Measurements from ENCODE around the gene PKNOX2. TPM values are rescaled to one million over a fixed set of nuclear protein-coding genes. Genes with fewer than 3 reads are reported as not detected.
A peak's percentile ranks its signal among the peaks of the same experiment; 100 is the strongest.

Gene PKNOX2
- total RNA-seq (11.5 TPM), polyA plus RNA-seq (ENCODE audit: insufficient read depth in 1 of 8, insufficient read length in 8 of 8, low replicate concordance in 1 of 8) (10 to 100 TPM; 20.8 to 27.8 (median 24.8) TPM)
- long read RNA-seq, donor 1, partial matches to known transcripts = 0 of 2 reads
- long read RNA-seq, donor 1, other reads (novel, unspliced or antisense) = 0 of 2 reads
- long read RNA-seq, donor 2 = 0 reads
- long read RNA-seq, donor 3, partial matches to known transcripts = 0 of 1 reads
- long read RNA-seq, donor 3, other reads (novel, unspliced or antisense) = 0 of 1 reads
- long read RNA-seq, donor 4 = 0 reads
- long read RNA-seq, donor 5, partial matches to known transcripts = 0 of 3 reads
- long read RNA-seq, donor 5, other reads (novel, unspliced or antisense) = 0 of 3 reads
- long read RNA-seq, donor 6, partial matches to known transcripts = 0 of 2 reads
- long read RNA-seq, donor 6, other reads (novel, unspliced or antisense) = 0 of 2 reads
- long read RNA-seq, donor 7 = 0 reads
- long read RNA-seq, donor 8 = 0 reads
- long read RNA-seq, donor 9 = 0 reads
- long read RNA-seq, donor 10, partial matches to known transcripts = 0 of 1 reads
- long read RNA-seq, donor 10, other reads (novel, unspliced or antisense) = 0 of 1 reads
- long read RNA-seq, donor 11, partial matches to known transcripts = 0 of 2 reads
- long read RNA-seq, donor 11, other reads (novel, unspliced or antisense) = 0 of 2 reads

DNA sequence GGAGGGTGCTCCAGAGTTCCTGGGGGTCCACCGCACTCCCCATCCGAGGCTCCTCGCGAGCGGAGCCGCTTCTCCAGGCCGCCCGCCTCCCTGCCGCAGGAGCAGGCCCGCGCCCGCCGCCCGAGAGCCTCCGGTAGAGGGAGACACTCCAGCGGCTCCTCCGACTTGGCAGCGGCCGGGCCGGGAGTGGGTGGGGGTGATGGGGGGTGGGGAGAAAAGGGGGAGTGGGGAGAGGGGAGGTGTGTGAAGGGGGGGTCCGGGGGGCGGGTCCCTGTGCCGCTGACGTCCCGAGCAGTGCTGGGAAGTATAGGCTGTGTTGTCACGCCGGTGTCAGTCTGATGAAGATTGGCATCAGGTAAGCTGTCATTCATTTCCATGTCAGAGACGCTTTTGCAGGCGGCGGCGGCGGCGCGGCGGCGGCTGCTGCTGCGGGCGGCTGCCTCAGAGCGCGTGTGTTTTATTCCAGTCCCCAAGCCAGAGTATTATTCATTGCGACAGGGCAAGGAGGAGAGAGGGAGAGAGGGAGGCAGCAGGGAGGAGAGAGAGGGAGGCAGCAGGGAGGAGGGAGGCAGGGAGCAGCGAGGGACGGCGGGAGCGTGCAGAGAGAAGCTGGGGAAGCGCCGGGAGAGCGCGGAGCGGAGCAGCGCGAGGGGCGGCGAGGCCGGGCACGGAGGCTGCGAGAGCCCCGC lies at the start of gene PKNOX2:
Gene PKNOX2, plus strand, starts transcription at position 330 of the 689 bp plus-strand sequence. CDS start 186,555 bp downstream, outside the sequence.
- under 1% methylated on average over 40 of the region's 58 CpGs for WGBS (ENCODE audit: insufficient coverage)
- DNase-seq = peak; percentile 95
- Histone ChIP-seq H3K9me3 (replicated peaks; ENCODE audit: control insufficient read depth, low read depth, low read length) (no peaks in the 10 kb centered on the region), H3K27ac (ENCODE audit: low read length) (peak within 1 kb of the TSS; percentile 93), H3K27me3 (ENCODE audit: control insufficient read depth, insufficient read depth, low read length) (peaks cover 20% of the 10 kb centered on the region), H3K4me3 (ENCODE audit: low read length) (peak within 1 kb of the TSS; percentile 88), H3K36me3 (ENCODE audit: control insufficient read depth, insufficient read depth, low read length) (peaks cover 2% of the 10 kb centered on the region), H3K4me1 (ENCODE audit: control insufficient read depth, insufficient read depth, low read length) (peaks cover 41% of the 10 kb centered on the region)

GRCh38 chr11:125117429-125117828 lies 47.1 kb upstream of the PKNOX2 start:
- Histone ChIP-seq H3K27ac (ENCODE audit: low read length) (no peak overlapping the region), H3K4me1 (ENCODE audit: control insufficient read depth, insufficient read depth, low read length) (peaks cover 4% of the 10 kb centered on the region), H3K36me3 (ENCODE audit: control insufficient read depth, insufficient read depth, low read length) (no peaks in the 10 kb centered on the region), H3K9me3 (replicated peaks; ENCODE audit: control insufficient read depth, low read depth, low read length) (no peaks in the 10 kb centered on the region), H3K4me3 (ENCODE audit: low read length) (no peak overlapping the region), H3K27me3 (ENCODE audit: control insufficient read depth, insufficient read depth, low read length) (peaks cover 11% of the 10 kb centered on the region)
- 90% methylated on average over 2 of the region's 4 CpGs for WGBS (ENCODE audit: insufficient coverage)
- no peak for DNase-seq

GRCh38 chr11:125123194-125123946 lies 41.2 kb upstream of the PKNOX2 start:
- H3K9me3 ChIP-seq (replicated peaks; ENCODE audit: control insufficient read depth, low read depth, low read length) = no peaks in the 10 kb centered on the region
- no peak overlapping the region for H3K4me3 ChIP-seq (ENCODE audit: low read length)
- peaks cover 4% of the 10 kb centered on the region for H3K27me3 ChIP-seq (ENCODE audit: control insufficient read depth, insufficient read depth, low read length)
- DNase-seq = no peak
- no peaks in the 10 kb centered on the region for H3K36me3 ChIP-seq (ENCODE audit: control insufficient read depth, insufficient read depth, low read length)
- WGBS (ENCODE audit: insufficient coverage) = 69% methylated on average over 4 of the region's 4 CpGs
- no peak overlapping the region for H3K27ac ChIP-seq (ENCODE audit: low read length)
- peaks cover 7% of the 10 kb centered on the region for H3K4me1 ChIP-seq (ENCODE audit: control insufficient read depth, insufficient read depth, low read length)

- no peak overlapping the region for H3K27ac ChIP-seq (ENCODE audit: low read length)
- DNase-seq = peak; percentile 77
- WGBS (ENCODE audit: insufficient coverage) = 52% methylated on average over 5 of the region's 10 CpGs
These were observed 40.5 kb upstream of the PKNOX2 start for GRCh38 chr11:125123947-125124617.

GRCh38 chr11:125124618-125124992 lies 39.9 kb upstream of the PKNOX2 start:
- no peak overlapping the region for H3K27ac ChIP-seq (ENCODE audit: low read length)
- H3K36me3 ChIP-seq (ENCODE audit: control insufficient read depth, insufficient read depth, low read length) = no peaks in the 10 kb centered on the region
- H3K27me3 ChIP-seq (ENCODE audit: control insufficient read depth, insufficient read depth, low read length) = peaks cover 9% of the 10 kb centered on the region
- no peaks in the 10 kb centered on the region for H3K9me3 ChIP-seq (replicated peaks; ENCODE audit: control insufficient read depth, low read depth, low read length)
- no peak overlapping the region for H3K4me3 ChIP-seq (ENCODE audit: low read length)
- WGBS (ENCODE audit: insufficient coverage) = no CpG with 5 or more reads among the region's 4 CpGs
- DNase-seq = peak; percentile 19
- peaks cover 7% of the 10 kb centered on the region for H3K4me1 ChIP-seq (ENCODE audit: control insufficient read depth, insufficient read depth, low read length)

More at GRCh38 chr11:125123947-125124617, 40.5 kb upstream of the PKNOX2 start:
- H3K4me3 ChIP-seq (ENCODE audit: low read length) = peak overlapping the region; percentile 14
- peaks cover 6% of the 10 kb centered on the region for H3K27me3 ChIP-seq (ENCODE audit: control insufficient read depth, insufficient read depth, low read length)
- no peaks in the 10 kb centered on the region for H3K9me3 ChIP-seq (replicated peaks; ENCODE audit: control insufficient read depth, low read depth, low read length)
- H3K4me1 ChIP-seq (ENCODE audit: control insufficient read depth, insufficient read depth, low read length) = peaks cover 7% of the 10 kb centered on the region
- no peaks in the 10 kb centered on the region for H3K36me3 ChIP-seq (ENCODE audit: control insufficient read depth, insufficient read depth, low read length)

- peaks cover 14% of the 10 kb centered on the region for H3K27me3 ChIP-seq (ENCODE audit: control insufficient read depth, insufficient read depth, low read length)
- peaks cover 3% of the 10 kb centered on the region for H3K4me1 ChIP-seq (ENCODE audit: control insufficient read depth, insufficient read depth, low read length)
- no peak overlapping the region for H3K27ac ChIP-seq (ENCODE audit: low read length)
- WGBS (ENCODE audit: insufficient coverage) = 57% methylated on average over 1 of the region's 4 CpGs
- H3K36me3 ChIP-seq (ENCODE audit: control insufficient read depth, insufficient read depth, low read length) = no peaks in the 10 kb centered on the region
- H3K4me3 ChIP-seq (ENCODE audit: low read length) = no peak overlapping the region
- no peaks in the 10 kb centered on the region for H3K9me3 ChIP-seq (replicated peaks; ENCODE audit: control insufficient read depth, low read depth, low read length)
- DNase-seq = no peak
These were observed 36.1 kb upstream of the PKNOX2 start for GRCh38 chr11:125128450-125128849.

- Histone ChIP-seq H3K27me3 (ENCODE audit: control insufficient read depth, insufficient read depth, low read length) (peaks cover 14% of the 10 kb centered on the region), H3K4me3 (ENCODE audit: low read length) (no peak overlapping the region), H3K9me3 (replicated peaks; ENCODE audit: control insufficient read depth, low read depth, low read length) (no peaks in the 10 kb centered on the region), H3K36me3 (ENCODE audit: control insufficient read depth, insufficient read depth, low read length) (no peaks in the 10 kb centered on the region), H3K27ac (ENCODE audit: low read length) (no peak overlapping the region), H3K4me1 (ENCODE audit: control insufficient read depth, insufficient read depth, low read length) (no peaks in the 10 kb centered on the region)
- no peak for DNase-seq
- 78% methylated on average over 15 of the region's 22 CpGs for WGBS (ENCODE audit: insufficient coverage)
These were observed 35.1 kb upstream of the PKNOX2 start for GRCh38 chr11:125129316-125129993.

DNA sequence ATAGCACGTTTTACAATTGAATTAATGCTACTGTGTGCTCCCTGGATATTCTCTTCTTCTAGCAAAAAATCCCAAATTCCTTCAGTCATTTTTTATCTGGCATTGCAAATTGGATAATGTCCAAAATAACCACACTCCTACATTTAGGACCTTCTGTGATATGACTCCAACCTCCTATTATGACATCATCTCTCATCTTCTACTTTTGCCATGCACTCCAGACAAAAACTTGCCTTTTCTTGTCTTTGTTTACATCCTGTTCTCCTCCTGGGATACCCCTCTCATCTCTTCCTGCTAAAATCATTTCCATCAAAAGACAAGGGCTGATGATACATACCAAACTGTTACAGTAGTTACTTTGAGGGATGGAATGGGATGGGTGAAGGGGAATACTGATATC lies 32.5 kb upstream of the PKNOX2 start:
- 67% methylated on average over 1 of the region's 1 CpG for WGBS (ENCODE audit: insufficient coverage)
- Histone ChIP-seq H3K27ac (ENCODE audit: low read length) (no peak overlapping the region), H3K9me3 (replicated peaks; ENCODE audit: control insufficient read depth, low read depth, low read length) (no peaks in the 10 kb centered on the region), H3K36me3 (ENCODE audit: control insufficient read depth, insufficient read depth, low read length) (no peaks in the 10 kb centered on the region), H3K27me3 (ENCODE audit: control insufficient read depth, insufficient read depth, low read length) (peaks cover 10% of the 10 kb centered on the region), H3K4me3 (ENCODE audit: low read length) (no peak overlapping the region), H3K4me1 (ENCODE audit: control insufficient read depth, insufficient read depth, low read length) (no peaks in the 10 kb centered on the region)
- no peak for DNase-seq

DNA sequence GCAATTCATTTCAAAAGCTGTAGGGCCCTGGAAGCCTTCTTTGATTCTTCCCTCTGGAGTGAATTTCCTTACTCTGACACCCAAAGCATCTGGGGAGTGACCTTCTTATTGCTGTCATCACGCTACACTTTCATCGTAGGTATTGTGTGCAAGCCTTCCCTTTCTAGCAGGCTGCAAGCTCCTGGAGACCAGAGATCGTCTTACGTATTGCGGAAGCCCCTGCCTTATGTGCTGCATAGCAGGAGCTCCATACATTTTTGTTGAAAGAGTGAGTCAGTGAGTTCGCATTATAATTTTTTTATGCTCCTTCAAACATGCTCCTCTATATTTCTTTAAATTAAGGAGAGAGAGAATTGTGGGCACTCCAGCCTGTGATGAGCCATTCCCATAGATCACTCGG lies 32.0 kb upstream of the PKNOX2 start:
- H3K9me3 ChIP-seq (replicated peaks; ENCODE audit: control insufficient read depth, low read depth, low read length) = no peaks in the 10 kb centered on the region
- no peak overlapping the region for H3K27ac ChIP-seq (ENCODE audit: low read length)
- H3K27me3 ChIP-seq (ENCODE audit: control insufficient read depth, insufficient read depth, low read length) = peaks cover 10% of the 10 kb centered on the region
- no peaks in the 10 kb centered on the region for H3K4me1 ChIP-seq (ENCODE audit: control insufficient read depth, insufficient read depth, low read length)
- H3K36me3 ChIP-seq (ENCODE audit: control insufficient read depth, insufficient read depth, low read length) = no peaks in the 10 kb centered on the region
- H3K4me3 ChIP-seq (ENCODE audit: low read length) = no peak overlapping the region
- DNase-seq = no peak
- WGBS (ENCODE audit: insufficient coverage) = 43% methylated on average over 3 of the region's 7 CpGs
